Activated T-helper 1 cell treated with anti-CD3 and anti-CD28 coated beads, Interleukin-12 subunit alpha, Interleukin-12 subunit beta, Interleukin-2, Interleukin-4 antibody, amounts not matched to agents 30 ng/mL and 10 ng/mL and 1 ng/mL, durations not matched to agents 14 hours and 24 hours and 36 hours (primary cell): Measurements from ENCODE around the gene OR8B8. TPM values are rescaled to one million over a fixed set of nuclear protein-coding genes. Genes with fewer than 3 reads are reported as not detected.
"Not testable (repeated sequence)": the region's sequence is repeated elsewhere in the genome, so short reads cannot be mapped to it uniquely, and the experiment has no call there.

Experiments used
- DNase-seq: peaks from one replicate; pipeline ENCODE4 v3.0.0; 2021; ENCODE audit warnings: low spot score
- H3K27ac Mint-ChIP-seq: one replicate; pipeline ENCODE4 v1.8.0; 2021; ENCODE audit warnings: mild to moderate bottlenecking, mixed read lengths
- H3K27me3 Mint-ChIP-seq: one replicate; pipeline ENCODE4 v1.8.0; 2022; ENCODE audit warnings: mild to moderate bottlenecking, moderate library complexity, mixed read lengths; ENCODE audit not compliant: insufficient read depth
- H3K36me3 Mint-ChIP-seq: one replicate; pipeline ENCODE4 v1.8.0; 2021; ENCODE audit warnings: low read depth, mixed read lengths
- H3K4me1 Mint-ChIP-seq: one replicate; pipeline ENCODE4 v1.8.0; 2021; ENCODE audit warnings: low read depth, mixed read lengths
- H3K4me3 Mint-ChIP-seq: one replicate; pipeline ENCODE4 v1.8.0; 2021; ENCODE audit warnings: mild to moderate bottlenecking, moderate library complexity, mixed read lengths
- H3K9me3 Mint-ChIP-seq: one replicate; pipeline ENCODE4 v1.8.0; 2021; ENCODE audit warnings: mixed read lengths
- intact Hi-C: fragments of 100-400 bp; cut with micrococcal nuclease; formaldehyde crosslinking; loops from one replicate; pipeline ENCODE4 v1.15.1; 2024
- total RNA-seq: library from RNA; stranded (reverse); gene quantifications from 2 replicates; pipeline ENCODE4 v1.2.3, GENCODE V29; 2022

Gene OR8B8
- total RNA-seq, 1 donor from 2014 or later: not detected

GRCh38 chr11:124467381-124467927 lies 22.0 kb upstream of the OR8B8 start:
- Mint-ChIP-seq H3K9me3 (no peaks in the 10 kb centered on the region), H3K27ac (no peak overlapping the region), H3K4me3 (no peak overlapping the region), H3K27me3 (peaks cover 2% of the 10 kb centered on the region), H3K36me3 (no peaks in the 10 kb centered on the region), H3K4me1 (no peaks in the 10 kb centered on the region)
- intact Hi-C loops: no loop called here
- DNase-seq: no peak

- H3K27ac Mint-ChIP-seq: no peak overlapping the region
- H3K27me3 Mint-ChIP-seq: peaks cover 2% of the 10 kb centered on the region
- intact Hi-C loops: no loop called here
- no peak overlapping the region for H3K4me3 Mint-ChIP-seq
- DNase-seq: no peak
- H3K4me1 Mint-ChIP-seq: no peaks in the 10 kb centered on the region
- no peaks in the 10 kb centered on the region for H3K9me3 Mint-ChIP-seq
- H3K36me3 Mint-ChIP-seq: no peaks in the 10 kb centered on the region
These were observed 19.9 kb upstream of the OR8B8 start for GRCh38 chr11:124465368-124465767.

GRCh38 chr11:124463990-124464389 lies 18.5 kb upstream of the OR8B8 start:
- no peak for DNase-seq
- Mint-ChIP-seq H3K36me3 (no peaks in the 10 kb centered on the region), H3K9me3 (no peaks in the 10 kb centered on the region), H3K4me3 (no peak overlapping the region), H3K27me3 (peaks cover 2% of the 10 kb centered on the region), H3K4me1 (no peaks in the 10 kb centered on the region), H3K27ac (no peak overlapping the region)
- intact Hi-C loops: no loop called here

GRCh38 chr11:124463324-124463723 lies 17.8 kb upstream of the OR8B8 start:
- intact Hi-C loops: no loop called here
- no peaks in the 10 kb centered on the region for H3K36me3 Mint-ChIP-seq
- H3K4me1 Mint-ChIP-seq: no peaks in the 10 kb centered on the region
- DNase-seq: no peak
- peaks cover 2% of the 10 kb centered on the region for H3K27me3 Mint-ChIP-seq
- no peak overlapping the region for H3K27ac Mint-ChIP-seq
- no peak overlapping the region for H3K4me3 Mint-ChIP-seq
- no peaks in the 10 kb centered on the region for H3K9me3 Mint-ChIP-seq

- Mint-ChIP-seq H3K9me3 (no peaks in the 10 kb centered on the region), H3K27ac (no peak overlapping the region), H3K36me3 (no peaks in the 10 kb centered on the region), H3K27me3 (peaks cover 2% of the 10 kb centered on the region), H3K4me3 (no peak overlapping the region), H3K4me1 (no peaks in the 10 kb centered on the region)
- DNase-seq: no peak
- intact Hi-C loops: no loop called here
These were observed 15.0 kb upstream of the OR8B8 start for GRCh38 chr11:124460459-124460858.

GRCh38 chr11:124459379-124459778 lies 13.9 kb upstream of the OR8B8 start:
- intact Hi-C loops, H3K36me3 Mint-ChIP-seq, H3K27me3 Mint-ChIP-seq, DNase-seq, H3K4me1 Mint-ChIP-seq, H3K4me3 Mint-ChIP-seq, H3K27ac Mint-ChIP-seq, H3K9me3 Mint-ChIP-seq: not testable (repeated sequence)

- intact Hi-C loops: no loop called here
These were observed 9.1 kb upstream of the OR8B8 start for GRCh38 chr11:124454552-124454951.

GRCh38 chr11:124446916-124447315 lies 1.4 kb upstream of the OR8B8 start:
- H3K27me3 Mint-ChIP-seq: no peaks in the 10 kb centered on the region
- no peaks in the 10 kb centered on the region for H3K4me1 Mint-ChIP-seq
- H3K4me3 Mint-ChIP-seq: no peak overlapping the region
- intact Hi-C loops: no loop called here
- H3K9me3 Mint-ChIP-seq: no peaks in the 10 kb centered on the region
- no peak overlapping the region for H3K27ac Mint-ChIP-seq
- no peak for DNase-seq
- no peaks in the 10 kb centered on the region for H3K36me3 Mint-ChIP-seq

More at GRCh38 chr11:124454552-124454951, 9.1 kb upstream of the OR8B8 start:
- Mint-ChIP-seq H3K4me1 (no peaks in the 10 kb centered on the region), H3K4me3 (no peak overlapping the region), H3K9me3 (no peaks in the 10 kb centered on the region), H3K36me3 (no peaks in the 10 kb centered on the region), H3K27me3 (peaks cover 5% of the 10 kb centered on the region), H3K27ac (no peak overlapping the region)
- no peak for DNase-seq

- H3K27me3 Mint-ChIP-seq: no peaks in the 10 kb centered on the region
- no peaks in the 10 kb centered on the region for H3K9me3 Mint-ChIP-seq
- H3K27ac Mint-ChIP-seq: no peak overlapping the region
- DNase-seq: no peak
- no peak overlapping the region for H3K4me3 Mint-ChIP-seq
- H3K36me3 Mint-ChIP-seq: no peaks in the 10 kb centered on the region
- intact Hi-C loops: no loop called here
- H3K4me1 Mint-ChIP-seq: no peaks in the 10 kb centered on the region
These were observed 2.6 kb downstream of the OR8B8 start for GRCh38 chr11:124442847-124443246.

GRCh38 chr11:124442442-124442841 lies 3.1 kb downstream of the OR8B8 start:
- intact Hi-C loops: no loop called here
- Mint-ChIP-seq H3K27me3 (no peaks in the 10 kb centered on the region), H3K36me3 (no peaks in the 10 kb centered on the region), H3K27ac (no peak overlapping the region), H3K9me3 (no peaks in the 10 kb centered on the region), H3K4me1 (no peaks in the 10 kb centered on the region), H3K4me3 (no peak overlapping the region)
- no peak for DNase-seq

GRCh38 chr11:124441519-124441918 lies 4.0 kb downstream of the OR8B8 start:
- intact Hi-C loops: no loop called here
- no peak overlapping the region for H3K4me3 Mint-ChIP-seq
- H3K4me1 Mint-ChIP-seq: no peaks in the 10 kb centered on the region

GRCh38 chr11:124441081-124441480 lies 4.4 kb downstream of the OR8B8 start:
- intact Hi-C loops: no loop called here
- Mint-ChIP-seq H3K4me1 (no peaks in the 10 kb centered on the region), H3K9me3 (no peaks in the 10 kb centered on the region), H3K36me3 (no peaks in the 10 kb centered on the region), H3K4me3 (no peak overlapping the region), H3K27me3 (no peaks in the 10 kb centered on the region), H3K27ac (no peak overlapping the region)
- DNase-seq: no peak

More at GRCh38 chr11:124441519-124441918, 4.0 kb downstream of the OR8B8 start:
- Mint-ChIP-seq H3K36me3 (no peaks in the 10 kb centered on the region), H3K27ac (no peak overlapping the region), H3K9me3 (no peaks in the 10 kb centered on the region), H3K27me3 (no peaks in the 10 kb centered on the region)
- DNase-seq: no peak

GRCh38 chr11:124440608-124441007 lies 4.9 kb downstream of the OR8B8 start:
- Mint-ChIP-seq H3K9me3 (no peaks in the 10 kb centered on the region), H3K4me3 (no peak overlapping the region), H3K36me3 (no peaks in the 10 kb centered on the region), H3K27ac (no peak overlapping the region), H3K27me3 (no peaks in the 10 kb centered on the region), H3K4me1 (no peaks in the 10 kb centered on the region)
- intact Hi-C loops: no loop called here
- DNase-seq: no peak

GRCh38 chr11:124434699-124435098 lies 10.8 kb downstream of the OR8B8 start:
- H3K4me3 Mint-ChIP-seq: no peak overlapping the region
- intact Hi-C loops: no loop called here
- H3K4me1 Mint-ChIP-seq: no peaks in the 10 kb centered on the region
- H3K36me3 Mint-ChIP-seq: no peaks in the 10 kb centered on the region
- DNase-seq: no peak
- H3K27me3 Mint-ChIP-seq: peaks cover 2% of the 10 kb centered on the region
- peaks cover under 1% of the 10 kb centered on the region for H3K9me3 Mint-ChIP-seq
- no peak overlapping the region for H3K27ac Mint-ChIP-seq
